ENCODE results near the gene GRIN2C. TPM values are rescaled to one million over a fixed set of nuclear protein-coding genes. Genes with fewer than 3 reads are reported as not detected.
"Not testable (repeated sequence)": the region's sequence is repeated elsewhere in the genome, so short reads cannot be mapped to it uniquely, and the experiment has no call there.

The GRIN2C gene
- total RNA-seq = 0.57 and 0.84 TPM in 2 replicates
- long read RNA-seq = 0 reads

GRCh38 chr17:74859459-74860228 is at the start of gene GRIN2C:
Gene GRIN2C, minus strand, starts transcription at chr17:74859885. Its CDS starts 4,793 bp downstream, at chr17:74855092.
- peak within 1 kb of the TSS; percentile 33 for H3K4me3 Mint-ChIP-seq (ENCODE audit: low read depth)
- no peaks in the 10 kb centered on the region for H3K9me3 Mint-ChIP-seq (ENCODE audit: low read depth)
- H3K27me3 Mint-ChIP-seq = peaks cover 63% of the 10 kb centered on the region
- DNase-seq (ENCODE audit: low spot score, unreplicated experiment) = no peak
- peaks cover 2% of the 10 kb centered on the region for H3K4me1 Mint-ChIP-seq (ENCODE audit: low read depth)
- H3K36me3 Mint-ChIP-seq (ENCODE audit: insufficient read depth) = no peaks in the 10 kb centered on the region
- no peak within 1 kb of the TSS for H3K27ac Mint-ChIP-seq
- TF ChIP-seq CTCF (IDR thresholded peaks at IDR 0.05; ENCODE audit: unreplicated experiment) = peak; percentile 60

- H3K9me3 Mint-ChIP-seq (ENCODE audit: low read depth); H3K4me1 Mint-ChIP-seq (ENCODE audit: low read depth); H3K4me3 Mint-ChIP-seq (ENCODE audit: low read depth); H3K27ac Mint-ChIP-seq; DNase-seq (ENCODE audit: low spot score, unreplicated experiment); H3K36me3 Mint-ChIP-seq (ENCODE audit: insufficient read depth): not testable (repeated sequence)
- peaks cover 17% of the 10 kb centered on the region for H3K27me3 Mint-ChIP-seq
Measured at GRCh38 chr17:74909097-74909496, 49.4 kb upstream of the GRIN2C start.

- Mint-ChIP-seq H3K27ac (no peak overlapping the region), H3K9me3 (ENCODE audit: low read depth) (no peaks in the 10 kb centered on the region), H3K36me3 (ENCODE audit: insufficient read depth) (no peaks in the 10 kb centered on the region), H3K4me1 (ENCODE audit: low read depth) (peaks cover 8% of the 10 kb centered on the region), H3K27me3 (peaks cover 24% of the 10 kb centered on the region), H3K4me3 (ENCODE audit: low read depth) (no peak overlapping the region)
- DNase-seq (ENCODE audit: low spot score, unreplicated experiment) = no peak
- TF ChIP-seq CTCF (IDR thresholded peaks at IDR 0.05; ENCODE audit: unreplicated experiment) = no peak
Measured at GRCh38 chr17:74907012-74907411, 47.3 kb upstream of the GRIN2C start.

- not testable (repeated sequence) for H3K4me1 Mint-ChIP-seq (ENCODE audit: low read depth); H3K9me3 Mint-ChIP-seq (ENCODE audit: low read depth); H3K4me3 Mint-ChIP-seq (ENCODE audit: low read depth); H3K27ac Mint-ChIP-seq; H3K36me3 Mint-ChIP-seq (ENCODE audit: insufficient read depth); DNase-seq (ENCODE audit: low spot score, unreplicated experiment)
- H3K27me3 Mint-ChIP-seq = peaks cover 29% of the 10 kb centered on the region
Measured at GRCh38 chr17:74906214-74906793, 46.6 kb upstream of the GRIN2C start.

- Mint-ChIP-seq H3K4me3 (ENCODE audit: low read depth) (no peak overlapping the region), H3K27ac (no peak overlapping the region), H3K36me3 (ENCODE audit: insufficient read depth) (no peaks in the 10 kb centered on the region), H3K27me3 (peaks cover 32% of the 10 kb centered on the region), H3K4me1 (ENCODE audit: low read depth) (peaks cover 8% of the 10 kb centered on the region), H3K9me3 (ENCODE audit: low read depth) (no peaks in the 10 kb centered on the region)
- DNase-seq (ENCODE audit: low spot score, unreplicated experiment) = no peak
- no peak for TF ChIP-seq CTCF (IDR thresholded peaks at IDR 0.05; ENCODE audit: unreplicated experiment)
Measured at GRCh38 chr17:74904687-74905409, 45.2 kb upstream of the GRIN2C start.

- Mint-ChIP-seq H3K27me3 (peaks cover 30% of the 10 kb centered on the region), H3K9me3 (ENCODE audit: low read depth) (no peaks in the 10 kb centered on the region), H3K27ac (no peak overlapping the region), H3K4me3 (ENCODE audit: low read depth) (no peak overlapping the region), H3K4me1 (ENCODE audit: low read depth) (peaks cover 8% of the 10 kb centered on the region), H3K36me3 (ENCODE audit: insufficient read depth) (no peaks in the 10 kb centered on the region)
- no peak for TF ChIP-seq CTCF (IDR thresholded peaks at IDR 0.05; ENCODE audit: unreplicated experiment)
- no peak for DNase-seq (ENCODE audit: low spot score, unreplicated experiment)
Measured at GRCh38 chr17:74903671-74904070, 44.0 kb upstream of the GRIN2C start.

Data from progenitor cell of endocrine pancreas (in vitro differentiated cells).